Liver (tissue), 9 donors: Measurements from ENCODE around the gene ADPRS. TPM values are rescaled to one million over a fixed set of nuclear protein-coding genes. Genes with fewer than 3 reads are reported as not detected.

Experiments used
- DNase-seq: peaks from one replicate; pipeline ENCODE4 v3.0.0-alpha.2; 2017; ENCODE audit warnings: low spot score
- H3K27ac ChIP-seq, 2 donors: one replicate each; pipeline ENCODE4 v1.7.0; 2013; ENCODE audit warnings: inconsistent platforms in 2 of 2, low read length in 2 of 2, control low read depth in 1 of 2, low read depth in 1 of 2, mild to moderate bottlenecking in 1 of 2
- H3K27me3 ChIP-seq, 4 donors: one replicate each; pipeline versions ENCODE4 v1.6.1 to v1.7.0; 2013; ENCODE audit warnings: low read length in 3 of 4, inconsistent platforms in 1 of 4, mild to moderate bottlenecking in 1 of 4, moderate library complexity in 1 of 4; ENCODE audit not compliant: control insufficient read depth in 4 of 4, insufficient read depth in 4 of 4
- H3K36me3 ChIP-seq, 4 donors: one replicate each; pipeline versions ENCODE4 v1.6.1 to v1.7.0; 2013; ENCODE audit warnings: low read length in 3 of 4, mild to moderate bottlenecking in 3 of 4, low read depth in 1 of 4, moderate library complexity in 1 of 4; ENCODE audit not compliant: control insufficient read depth in 4 of 4, insufficient read depth in 3 of 4
- H3K4me1 ChIP-seq, 4 donors: one replicate each; pipeline versions ENCODE4 v1.6.1 to v1.7.0; 2013; ENCODE audit warnings: low read length in 3 of 4, mild to moderate bottlenecking in 3 of 4, moderate library complexity in 1 of 4; ENCODE audit not compliant: control insufficient read depth in 4 of 4, insufficient read depth in 4 of 4
- H3K4me3 ChIP-seq, 3 donors: one replicate each; pipeline versions ENCODE4 v1.6.1 to v1.7.0; 2013; ENCODE audit warnings: low read length in 3 of 3, control low read depth in 1 of 3, low read depth in 1 of 3, mild to moderate bottlenecking in 1 of 3
- H3K9ac ChIP-seq, 2 donors: one replicate each; pipeline ENCODE4 v1.7.0; 2013; ENCODE audit warnings: low read length in 2 of 2, mild to moderate bottlenecking in 2 of 2, moderate library complexity in 2 of 2, control low read depth in 1 of 2, low read depth in 1 of 2
- H3K9me3 ChIP-seq, 4 donors: one replicate each; pipeline versions ENCODE4 v1.6.1 to v1.7.0; 2013; ENCODE audit warnings: low read length in 3 of 4; ENCODE audit not compliant: control insufficient read depth in 4 of 4
- CTCF ChIP-seq: fragments of 150-350 bp; IDR thresholded peaks from 2 replicates; pipeline ENCODE4 v1.5.1; 2017; ENCODE audit warnings: improper control_type of control experiment, low read depth, low read length; ENCODE audit not compliant: missing input control
- EGR1 ChIP-seq, 2 donors: IDR thresholded peaks; 2 replicates each; pipeline ENCODE4 v1.6.1; 2016 to 2018; ENCODE audit warnings: antibody characterized with exemption in 2 of 2, low read depth in 2 of 2
- FOXA1 ChIP-seq: IDR thresholded peaks from 2 replicates; pipeline ENCODE4 v1.6.1; 2016; ENCODE audit warnings: antibody characterized with exemption
- FOXA2 ChIP-seq: IDR thresholded peaks from 2 replicates; pipeline ENCODE4 v1.6.1; 2016; ENCODE audit warnings: antibody characterized with exemption
- GABPA ChIP-seq, 2 donors: IDR thresholded peaks in 1 of 2; conservative IDR thresholded peaks in 1 of 2; 2 replicates each; pipeline ENCODE4 v1.6.1; 2016; ENCODE audit warnings: antibody characterized with exemption in 2 of 2, mild to moderate bottlenecking in 1 of 2, moderate library complexity in 1 of 2
- HNF4A ChIP-seq, 2 donors: conservative IDR thresholded peaks; 2 replicates each; pipeline ENCODE4 v1.6.1; 2016; ENCODE audit warnings: antibody characterized with exemption in 2 of 2, mild to moderate bottlenecking in 2 of 2
- HNF4G ChIP-seq: IDR thresholded peaks from 2 replicates; pipeline ENCODE4 v1.6.1; 2016; ENCODE audit warnings: antibody characterized with exemption
- JUND ChIP-seq, 2 donors: IDR thresholded peaks; 2 replicates each; pipeline ENCODE4 v1.6.1; 2016; ENCODE audit warnings: antibody characterized with exemption in 2 of 2
- MAX ChIP-seq: IDR thresholded peaks from 2 replicates; pipeline ENCODE4 v1.6.1; 2016; ENCODE audit warnings: antibody characterized with exemption
- RAD21 ChIP-seq, 2 donors: IDR thresholded peaks; 2 replicates each; pipeline ENCODE4 v1.6.1; 2016; ENCODE audit warnings: antibody characterized with exemption in 2 of 2, mild to moderate bottlenecking in 2 of 2
- REST ChIP-seq: IDR thresholded peaks from 2 replicates; pipeline ENCODE4 v1.6.1; 2016; ENCODE audit warnings: antibody characterized with exemption, mild to moderate bottlenecking
- RXRA ChIP-seq, 2 donors: IDR thresholded peaks; 2 replicates each; pipeline ENCODE4 v1.6.1; 2017 to 2018; ENCODE audit warnings: antibody characterized with exemption in 2 of 2, mild to moderate bottlenecking in 1 of 2
- SP1 ChIP-seq: IDR thresholded peaks from 2 replicates; pipeline ENCODE4 v1.6.1; 2018; ENCODE audit warnings: antibody characterized with exemption, mild to moderate bottlenecking
- TAF1 ChIP-seq: conservative IDR thresholded peaks from 2 replicates; pipeline ENCODE4 v1.6.1; 2016; ENCODE audit warnings: antibody characterized with exemption, mild to moderate bottlenecking
- ZBTB33 ChIP-seq: IDR thresholded peaks from 2 replicates; pipeline ENCODE4 v1.6.1; 2016; ENCODE audit warnings: antibody characterized with exemption
- WGBS: extraction: QIAGEN DNeasy Blood & Tissue Kit; methylation state at CpG from one replicate; pipeline ENCODE4 v1.1.7; 2013; 5-methylcytosine and 5-hydroxymethylcytosine counted together
- polyA plus RNA-seq, 2 donors: library from polyadenylated mRNA; stranded (reverse) in 1 of 2; unstranded in 1 of 2; fragments of 200-250 nt in 1 of 2; fragments of >200 nt in 1 of 2; fragmentation: Nextera tagmentation in 1 of 2; extraction: Ambion mirVana in 1 of 2; gene quantifications; one replicate each; pipeline versions ENCODE4 v1.2.1 to v1.2.3, GENCODE V29; 2013 to 2015
- total RNA-seq, 2 donors: library from RNA; depleted of rRNA; stranded (reverse); fragments of >200 nt; gene quantifications; one replicate each; pipeline ENCODE4 v1.2.3, GENCODE V29; 2014
- donor health status: healthy.
- donor health status: healthy.
- donor health status: healthy.
- donor health status: healthy.
- donor health status: healthy.

Gene ADPRS
- total and polyA plus RNA-seq, 4 donors = 9.4 to 13.1 (median 11.0) TPM

- 15% methylated on average over 77 of the region's 77 CpGs for whole genome bisulfite sequencing
- peak within 1 kb of the TSS in 1 of 3 donors; percentile 40 for H3K4me3 ChIP-seq
- no peaks in the 10 kb centered on the region for H3K27me3 ChIP-seq
- H3K36me3 ChIP-seq = no peaks in the 10 kb centered on the region
- H3K27ac ChIP-seq = no peak within 1 kb of the TSS
- H3K9ac ChIP-seq = no peak within 1 kb of the TSS
- no peaks in the 10 kb centered on the region for H3K9me3 ChIP-seq
- peaks cover 0 to 3% (median 0%) of the 10 kb centered on the region in 4 donors for H3K4me1 ChIP-seq
- TF ChIP-seq CTCF (no peak), JUND (IDR thresholded peaks at IDR 0.05) (no peak), SP1 (no peak), RXRA (IDR thresholded peaks at IDR 0.05) (peak in 1 of 2 donors; percentile 17), ZBTB33 (no peak), HNF4A (conservative IDR thresholded peaks at IDR 0.05) (no peak)
- no peak for DNase-seq
These were observed 36.7 kb downstream of the ADPRS start, which contains the start of gene COL8A2 for GRCh38 chr1:36125129-36125991. COL8A2 (minus strand) TSS chr1:36125222; CDS start chr1:36100242, 24,980 bp downstream.

- H3K9me3 ChIP-seq = no peaks in the 10 kb centered on the region
- no peaks in the 10 kb centered on the region for H3K36me3 ChIP-seq
- H3K9ac ChIP-seq = no peak overlapping the region
- 84% methylated on average over 21 of the region's 21 CpGs for WGBS
- no peak for DNase-seq
- no peak overlapping the region for H3K27ac ChIP-seq
- H3K4me3 ChIP-seq = no peak overlapping the region
- TF ChIP-seq SP1 (no peak), HNF4G (no peak)
- H3K27me3 ChIP-seq = no peaks in the 10 kb centered on the region
- peaks cover 0 to 3% (median 0%) of the 10 kb centered on the region in 4 donors for H3K4me1 ChIP-seq
These were observed 37.5 kb downstream of the ADPRS start for GRCh38 chr1:36126005-36126716.

- WGBS = 54% methylated on average over 7 of the region's 7 CpGs
- Histone ChIP-seq H3K4me1 (peaks cover 0 to 3% (median 0%) of the 10 kb centered on the region in 4 donors), H3K36me3 (no peaks in the 10 kb centered on the region), H3K9me3 (no peaks in the 10 kb centered on the region), H3K27me3 (no peaks in the 10 kb centered on the region), H3K4me3 (no peak overlapping the region), H3K27ac (no peak overlapping the region), H3K9ac (no peak overlapping the region)
- no peak for DNase-seq
- TF ChIP-seq HNF4G = no peak
- no peak for TF ChIP-seq EGR1 (IDR thresholded peaks at IDR 0.05; ENCODE audit: low read depth in 2 of 2)
- TF ChIP-seq HNF4A (conservative IDR thresholded peaks at IDR 0.05) = no peak
- TF ChIP-seq JUND (IDR thresholded peaks at IDR 0.05) = no peak
- no peak for TF ChIP-seq FOXA1
- TF ChIP-seq MAX = no peak
- TF ChIP-seq TAF1 = no peak
- TF ChIP-seq FOXA2 = no peak
- TF ChIP-seq REST = no peak
- TF ChIP-seq RAD21 (IDR thresholded peaks at IDR 0.05) = no peak
- no peak for TF ChIP-seq RXRA (IDR thresholded peaks at IDR 0.05)
- no peak for TF ChIP-seq GABPA (IDR thresholded peaks at IDR 0.05 in 1 of 2, conservative IDR thresholded peaks at IDR 0.05 in 1 of 2)
These were observed 38.3 kb downstream of the ADPRS start for GRCh38 chr1:36126797-36127500.
